HL-60 (cell line): Measurements from ENCODE around the gene EIF4G3.

ENCODE experiments used
- DNase-seq, 2 experiments: peaks; one replicate each; pipeline ENCODE4 v3.0.0-alpha.2; 2010 to 2020; ENCODE audit warnings: low read depth in 1 of 2, low spot score in 1 of 2
- H3K27ac ChIP-seq: fragments of 250-450 bp; sonication (Bioruptor Pico); replicated peaks from 2 replicates; pipeline ENCODE4 v1.5.1; 2020; ENCODE audit warnings: mild to moderate bottlenecking, moderate library complexity
- H3K27me3 ChIP-seq: fragments of 250-450 bp; sonication (Bioruptor Pico); 2 replicates; pipeline ENCODE4 v1.5.1; 2021; ENCODE audit warnings: mild to moderate bottlenecking, moderate library complexity; ENCODE audit not compliant: insufficient read depth, poor library complexity, severe bottlenecking
- H3K4me3 ChIP-seq: replicated peaks from 2 replicates; pipeline ENCODE4 v1.5.1; 2011; ENCODE audit warnings: mild to moderate bottlenecking, control low read depth, low read length; ENCODE audit not compliant: insufficient read depth
- GABPA ChIP-seq: IDR thresholded peaks from 2 replicates; pipeline ENCODE4 v1.6.1; 2012; ENCODE audit warnings: low read depth
- POLR2AphosphoS5 ChIP-seq: IDR thresholded peaks from 2 replicates; pipeline ENCODE4 v1.6.1; 2012; ENCODE audit warnings: low read depth
- SPI1 ChIP-seq: IDR thresholded peaks from 2 replicates; pipeline ENCODE4 v1.6.1; 2012; ENCODE audit warnings: low read depth, mild to moderate bottlenecking, borderline replicate concordance
- TF ChIP-seq, protein P1 (sequence below): IDR thresholded peaks from 2 replicates; pipeline ENCODE4 v1.6.1; 2012; ENCODE audit warnings: low read depth; ENCODE audit not compliant: insufficient replicate concordance
- TF ChIP-seq, protein P2 (sequence below): IDR thresholded peaks from one replicate; pipeline ENCODE4 v1.5.1; 2011; ENCODE audit warnings: low read length, control low read depth, inconsistent platforms; ENCODE audit not compliant: insufficient read depth

The EIF4G3 gene

DNA sequence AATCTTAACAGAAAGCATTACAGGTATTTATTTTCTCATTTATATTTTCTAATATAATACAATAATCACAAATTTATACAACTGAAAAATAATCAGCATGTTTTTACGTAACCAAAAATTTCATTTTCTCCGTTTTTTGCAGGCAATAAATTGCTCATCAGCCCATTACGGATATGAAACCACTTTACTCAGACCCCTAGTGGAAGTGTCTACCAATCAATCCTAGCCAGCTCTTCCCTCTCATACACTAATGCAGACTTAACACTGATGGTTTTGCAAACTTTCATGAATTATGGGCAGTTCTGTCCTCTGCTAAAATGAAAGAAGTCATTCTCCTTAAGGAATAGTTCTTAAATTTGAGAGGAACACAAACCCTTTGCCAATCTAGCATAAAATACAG, 124.7 kb downstream of the EIF4G3 start:
- TF ChIP-seq SPI1 (no peak), GABPA (no peak), POLR2AphosphoS5 (no peak)
- TF ChIP-seq, protein P1, sequence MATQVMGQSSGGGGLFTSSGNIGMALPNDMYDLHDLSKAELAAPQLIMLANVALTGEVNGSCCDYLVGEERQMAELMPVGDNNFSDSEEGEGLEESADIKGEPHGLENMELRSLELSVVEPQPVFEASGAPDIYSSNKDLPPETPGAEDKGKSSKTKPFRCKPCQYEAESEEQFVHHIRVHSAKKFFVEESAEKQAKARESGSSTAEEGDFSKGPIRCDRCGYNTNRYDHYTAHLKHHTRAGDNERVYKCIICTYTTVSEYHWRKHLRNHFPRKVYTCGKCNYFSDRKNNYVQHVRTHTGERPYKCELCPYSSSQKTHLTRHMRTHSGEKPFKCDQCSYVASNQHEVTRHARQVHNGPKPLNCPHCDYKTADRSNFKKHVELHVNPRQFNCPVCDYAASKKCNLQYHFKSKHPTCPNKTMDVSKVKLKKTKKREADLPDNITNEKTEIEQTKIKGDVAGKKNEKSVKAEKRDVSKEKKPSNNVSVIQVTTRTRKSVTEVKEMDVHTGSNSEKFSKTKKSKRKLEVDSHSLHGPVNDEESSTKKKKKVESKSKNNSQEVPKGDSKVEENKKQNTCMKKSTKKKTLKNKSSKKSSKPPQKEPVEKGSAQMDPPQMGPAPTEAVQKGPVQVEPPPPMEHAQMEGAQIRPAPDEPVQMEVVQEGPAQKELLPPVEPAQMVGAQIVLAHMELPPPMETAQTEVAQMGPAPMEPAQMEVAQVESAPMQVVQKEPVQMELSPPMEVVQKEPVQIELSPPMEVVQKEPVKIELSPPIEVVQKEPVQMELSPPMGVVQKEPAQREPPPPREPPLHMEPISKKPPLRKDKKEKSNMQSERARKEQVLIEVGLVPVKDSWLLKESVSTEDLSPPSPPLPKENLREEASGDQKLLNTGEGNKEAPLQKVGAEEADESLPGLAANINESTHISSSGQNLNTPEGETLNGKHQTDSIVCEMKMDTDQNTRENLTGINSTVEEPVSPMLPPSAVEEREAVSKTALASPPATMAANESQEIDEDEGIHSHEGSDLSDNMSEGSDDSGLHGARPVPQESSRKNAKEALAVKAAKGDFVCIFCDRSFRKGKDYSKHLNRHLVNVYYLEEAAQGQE: no peak
- TF ChIP-seq, protein P2, sequence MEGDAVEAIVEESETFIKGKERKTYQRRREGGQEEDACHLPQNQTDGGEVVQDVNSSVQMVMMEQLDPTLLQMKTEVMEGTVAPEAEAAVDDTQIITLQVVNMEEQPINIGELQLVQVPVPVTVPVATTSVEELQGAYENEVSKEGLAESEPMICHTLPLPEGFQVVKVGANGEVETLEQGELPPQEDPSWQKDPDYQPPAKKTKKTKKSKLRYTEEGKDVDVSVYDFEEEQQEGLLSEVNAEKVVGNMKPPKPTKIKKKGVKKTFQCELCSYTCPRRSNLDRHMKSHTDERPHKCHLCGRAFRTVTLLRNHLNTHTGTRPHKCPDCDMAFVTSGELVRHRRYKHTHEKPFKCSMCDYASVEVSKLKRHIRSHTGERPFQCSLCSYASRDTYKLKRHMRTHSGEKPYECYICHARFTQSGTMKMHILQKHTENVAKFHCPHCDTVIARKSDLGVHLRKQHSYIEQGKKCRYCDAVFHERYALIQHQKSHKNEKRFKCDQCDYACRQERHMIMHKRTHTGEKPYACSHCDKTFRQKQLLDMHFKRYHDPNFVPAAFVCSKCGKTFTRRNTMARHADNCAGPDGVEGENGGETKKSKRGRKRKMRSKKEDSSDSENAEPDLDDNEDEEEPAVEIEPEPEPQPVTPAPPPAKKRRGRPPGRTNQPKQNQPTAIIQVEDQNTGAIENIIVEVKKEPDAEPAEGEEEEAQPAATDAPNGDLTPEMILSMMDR: no peak
- Histone ChIP-seq H3K27ac (no peak overlapping the region), H3K27me3 (no peaks in the 10 kb centered on the region), H3K4me3 (no peak overlapping the region)
- DNase-seq: no peak

DNA sequence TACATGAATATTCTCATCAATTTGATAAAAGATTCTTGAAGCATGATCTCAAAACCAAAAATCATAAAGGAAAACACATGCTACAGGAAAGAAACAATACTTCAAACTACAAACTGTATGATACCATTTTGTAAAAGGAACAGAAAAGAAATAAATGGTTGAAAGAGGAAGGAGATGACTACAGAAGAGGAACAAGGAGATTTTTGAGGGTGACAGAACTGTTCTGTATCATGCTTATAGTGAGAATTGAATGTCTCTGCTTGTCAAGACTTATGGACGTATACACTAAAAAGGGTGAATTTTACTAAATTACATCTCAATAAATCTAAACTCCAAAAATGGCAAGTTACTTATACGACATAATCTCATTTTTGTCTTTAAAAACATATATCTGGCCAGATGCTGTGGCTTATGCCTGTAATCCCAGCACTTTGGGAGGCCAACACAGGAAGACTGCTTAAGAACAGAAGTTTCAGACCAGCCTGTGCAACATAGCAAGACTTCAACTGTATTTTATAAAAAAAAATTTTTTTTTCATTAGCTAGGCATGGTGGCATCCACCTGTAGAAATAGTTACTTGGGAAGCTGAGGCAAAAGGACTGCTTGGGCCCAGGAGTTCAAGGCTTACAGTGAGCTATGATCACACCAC, 125.4 kb downstream of the EIF4G3 start:
- Histone ChIP-seq H3K27ac (no peak overlapping the region), H3K27me3 (no peaks in the 10 kb centered on the region), H3K4me3 (no peak overlapping the region)
- peak in 1 of 2 experiments; percentile 11 for DNase-seq
- TF ChIP-seq SPI1: peak; percentile 24; the same call in 1 of the 2 replicates
- TF ChIP-seq, protein P1: no peak
- TF ChIP-seq POLR2AphosphoS5: no peak

DNA sequence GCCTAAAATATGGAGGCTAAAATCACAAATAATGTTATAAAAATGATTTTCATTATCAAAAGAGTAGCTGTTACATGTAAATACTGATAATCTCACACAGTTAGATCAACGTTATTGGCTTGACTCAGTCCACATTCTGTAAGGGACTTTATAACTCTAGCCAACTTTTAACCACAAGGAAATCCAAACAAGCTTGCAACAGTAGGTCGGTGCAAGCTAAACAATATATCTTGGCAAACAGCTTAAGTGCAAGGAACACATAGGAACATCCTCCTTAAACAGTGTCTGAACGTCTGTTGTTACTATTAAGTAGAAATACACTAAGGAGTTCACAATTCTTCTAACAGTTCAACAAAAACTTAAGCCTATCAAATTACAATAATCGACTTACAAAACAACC, 126.7 kb downstream of the EIF4G3 start:
- no peak for TF ChIP-seq POLR2AphosphoS5
- TF ChIP-seq, protein P1: no peak
- no peak for TF ChIP-seq GABPA
- TF ChIP-seq SPI1: no peak
- TF ChIP-seq, protein P2: no peak
- no peak for DNase-seq
- H3K27me3 ChIP-seq: no peaks in the 10 kb centered on the region
- no peak overlapping the region for H3K27ac ChIP-seq
- no peak overlapping the region for H3K4me3 ChIP-seq
